Testis (tissue), 2 donors: Measurements from ENCODE around the gene IL18R1.

ENCODE experiments used
- POLR2A ChIP-seq: fragments of 450-650 bp; IDR thresholded peaks from one replicate; pipeline ENCODE4 v1.6.1; 2017; ENCODE audit warnings: antibody characterized with exemption, mild to moderate bottlenecking, moderate library complexity
- TF ChIP-seq, protein P1 (sequence below), 3 experiments: fragments of 450-650 bp in 2 of 3; fragments of 200-600 bp in 1 of 3; sonication (generic) in 1 of 3; IDR thresholded peaks; one replicate each; pipeline ENCODE4 v1.5.1; 2016 to 2019; ENCODE audit warnings: antibody characterized with exemption in 3 of 3, mild to moderate bottlenecking in 2 of 3, moderate library complexity in 1 of 3

DNA sequence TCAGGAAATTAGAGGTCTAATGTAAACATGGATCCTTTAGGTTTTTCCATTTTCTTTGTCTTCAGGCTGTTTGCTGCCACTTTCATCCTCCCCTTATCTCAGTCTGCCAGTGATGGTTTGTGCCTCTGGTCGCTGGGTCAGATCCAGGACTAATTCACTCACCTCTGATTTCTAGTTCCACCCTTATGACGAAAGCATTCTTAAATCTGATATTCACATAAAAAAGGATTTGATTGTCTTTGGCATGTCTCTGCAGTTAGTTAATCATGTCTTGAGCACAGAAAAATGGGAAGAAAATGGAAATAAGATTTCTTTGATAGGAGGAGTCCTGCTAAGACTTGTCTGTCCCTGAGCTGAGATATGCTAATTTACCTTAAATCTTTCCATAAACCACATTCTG, 39.7 kb upstream of the IL18R1 start:
- no peak for TF ChIP-seq POLR2A
- TF ChIP-seq, protein P1, sequence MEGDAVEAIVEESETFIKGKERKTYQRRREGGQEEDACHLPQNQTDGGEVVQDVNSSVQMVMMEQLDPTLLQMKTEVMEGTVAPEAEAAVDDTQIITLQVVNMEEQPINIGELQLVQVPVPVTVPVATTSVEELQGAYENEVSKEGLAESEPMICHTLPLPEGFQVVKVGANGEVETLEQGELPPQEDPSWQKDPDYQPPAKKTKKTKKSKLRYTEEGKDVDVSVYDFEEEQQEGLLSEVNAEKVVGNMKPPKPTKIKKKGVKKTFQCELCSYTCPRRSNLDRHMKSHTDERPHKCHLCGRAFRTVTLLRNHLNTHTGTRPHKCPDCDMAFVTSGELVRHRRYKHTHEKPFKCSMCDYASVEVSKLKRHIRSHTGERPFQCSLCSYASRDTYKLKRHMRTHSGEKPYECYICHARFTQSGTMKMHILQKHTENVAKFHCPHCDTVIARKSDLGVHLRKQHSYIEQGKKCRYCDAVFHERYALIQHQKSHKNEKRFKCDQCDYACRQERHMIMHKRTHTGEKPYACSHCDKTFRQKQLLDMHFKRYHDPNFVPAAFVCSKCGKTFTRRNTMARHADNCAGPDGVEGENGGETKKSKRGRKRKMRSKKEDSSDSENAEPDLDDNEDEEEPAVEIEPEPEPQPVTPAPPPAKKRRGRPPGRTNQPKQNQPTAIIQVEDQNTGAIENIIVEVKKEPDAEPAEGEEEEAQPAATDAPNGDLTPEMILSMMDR (IDR thresholded peaks at IDR 0.05): no peak
